NCI-H2227 (cell line): ENCODE measurements around the gene FGD1.

Source experiments
- DNase-seq: peaks from one replicate; lab custom pipeline; 2025; ENCODE audit not compliant: unreplicated experiment; lab: John Stamatoyannopoulos, UW

Gene FGD1

DNA sequence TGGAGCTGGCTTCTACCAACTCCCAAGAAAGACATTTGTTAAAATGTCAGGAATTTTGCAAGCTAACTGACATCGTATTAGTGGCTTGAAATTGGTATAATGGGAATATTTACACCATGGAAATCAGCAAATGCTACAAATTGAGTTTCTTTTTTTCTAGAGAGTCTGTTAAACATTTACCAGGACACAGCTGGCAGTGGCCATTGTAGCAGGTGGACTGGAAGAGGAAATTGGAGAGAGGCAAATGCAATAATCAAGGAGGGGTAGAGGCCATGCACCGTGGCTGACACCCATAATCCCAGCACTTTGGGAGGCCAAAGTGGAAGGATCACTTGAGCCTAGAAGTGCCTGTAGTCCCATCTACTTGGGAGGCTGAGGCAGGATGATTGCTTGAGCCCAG, 88.8 kb downstream of the FGD1 start:
- DNase-seq: no peak

GRCh38 chrX:54397113-54397512, 98.9 kb downstream of the FGD1 start:
- DNase-seq: no peak
